A549 treated with RU486 at 1 μM for 4 hours (cell line): ENCODE data around the gene RPH3AL. TPM values are rescaled to one million over a fixed set of nuclear protein-coding genes. Genes with fewer than 3 reads are reported as not detected.

Experiments
- total RNA-seq: library from RNA; stranded (reverse); fragments of 200-300 nt; extraction: Qiagen RNA extraction; gene quantifications from 5 replicates; pipeline ENCODE4 v1.2.3, GENCODE V29; 2022; ENCODE audit warnings: low read depth

The RPH3AL gene, protein sequence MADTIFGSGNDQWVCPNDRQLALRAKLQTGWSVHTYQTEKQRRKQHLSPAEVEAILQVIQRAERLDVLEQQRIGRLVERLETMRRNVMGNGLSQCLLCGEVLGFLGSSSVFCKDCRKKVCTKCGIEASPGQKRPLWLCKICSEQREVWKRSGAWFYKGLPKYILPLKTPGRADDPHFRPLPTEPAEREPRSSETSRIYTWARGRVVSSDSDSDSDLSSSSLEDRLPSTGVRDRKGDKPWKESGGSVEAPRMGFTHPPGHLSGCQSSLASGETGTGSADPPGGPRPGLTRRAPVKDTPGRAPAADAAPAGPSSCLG
- 19.2 to 28.6 TPM (median 23.1 TPM) in 5 replicates for total RNA-seq

DNA sequence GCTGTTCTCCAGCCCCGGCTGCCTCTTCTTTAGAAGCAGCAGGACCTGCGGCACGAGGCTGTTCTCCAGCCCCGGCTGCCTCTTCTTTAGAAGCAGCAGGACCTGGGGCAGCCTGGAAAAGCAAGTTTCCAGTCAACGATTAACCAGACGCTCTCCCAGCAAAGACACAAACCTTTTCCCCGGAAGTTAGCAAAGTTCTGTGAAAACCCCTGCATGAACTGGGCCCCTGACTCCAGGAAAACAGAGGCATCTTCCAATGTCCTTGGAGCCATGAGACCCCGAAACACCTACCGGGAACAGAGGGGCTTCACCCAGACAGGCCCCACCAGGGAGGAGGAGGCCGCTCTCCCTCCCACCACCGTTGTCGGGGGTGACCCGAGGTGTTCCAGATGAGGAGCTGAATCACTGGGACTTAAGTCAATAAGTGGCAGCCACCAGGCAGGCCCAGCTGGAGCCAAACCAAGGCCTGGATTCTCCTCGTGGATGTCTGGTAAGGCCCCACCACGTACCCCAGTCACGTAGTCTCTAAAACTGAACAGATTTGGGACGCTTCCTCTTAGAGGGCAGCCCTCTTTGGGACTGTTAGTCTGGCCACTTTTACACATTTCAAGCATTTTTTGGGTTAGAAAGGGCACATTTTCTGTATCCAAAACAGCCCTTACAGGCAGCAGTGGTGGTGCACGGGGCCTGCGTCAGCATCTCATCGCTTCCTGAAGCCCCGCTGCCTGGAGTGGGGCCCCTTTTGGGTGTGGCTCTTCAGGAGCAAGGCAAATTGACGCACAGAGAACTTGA is at the start of gene RPH3AL:
RPH3AL (minus strand) TSS at position 387 of the 792 bp plus-strand sequence. CDS start 25,264 bp downstream, outside the sequence.

DNA sequence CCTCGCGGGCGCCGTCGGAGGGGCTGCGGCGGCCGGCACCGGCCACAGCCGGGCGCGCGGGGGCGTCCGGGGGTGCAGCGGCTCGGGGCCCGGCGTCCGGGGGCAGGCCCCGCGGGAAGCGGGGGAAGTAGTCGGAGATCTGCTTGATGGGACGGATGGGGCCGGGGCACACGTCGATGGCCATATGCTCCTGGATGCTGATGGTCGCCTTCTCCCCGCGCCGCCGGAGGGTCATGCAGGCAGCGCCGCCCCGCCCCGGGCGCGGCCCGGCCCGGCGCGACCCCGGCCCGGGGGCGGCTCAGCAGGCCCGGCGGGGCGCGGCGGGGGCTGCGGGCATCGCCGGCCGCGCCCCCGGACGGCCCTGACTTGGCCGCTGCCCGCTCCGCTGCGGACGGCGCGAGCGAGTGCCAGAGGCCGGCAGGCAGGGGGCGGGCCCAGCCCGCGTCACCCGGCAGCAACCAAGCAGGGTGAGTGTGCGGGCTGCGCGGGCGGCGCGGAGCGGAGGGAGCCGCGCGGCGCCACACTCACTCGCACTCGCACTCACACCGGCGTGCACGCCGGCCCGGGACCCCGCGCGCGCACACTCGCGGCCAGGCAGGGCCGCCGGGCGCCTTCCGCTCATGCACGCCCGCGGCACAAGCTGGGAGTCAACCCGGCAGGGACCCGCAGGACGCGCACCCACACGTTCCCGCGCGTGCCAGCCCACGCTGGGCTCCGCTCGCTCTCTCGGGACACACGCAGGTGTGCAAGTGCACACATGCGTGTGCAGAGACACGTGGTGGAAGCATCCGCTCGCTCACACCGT is 171.2 kb downstream of the RPH3AL start, which contains the start of gene DOC2B:
DOC2B (minus strand) TSS at position 406 of the 805 bp plus-strand sequence; CDS start at position 235, 171 bp downstream.

Other genes with a start within 250 kb of the RPH3AL start
- not detected in 5 replicates for gene SCGB1C2, start 215.2 kb downstream of the RPH3AL start, total RNA-seq
- gene DOC2B, start 171.2 kb downstream of the RPH3AL start, total RNA-seq = 0.76 to 1.1 TPM (median 0.82 TPM) in 5 replicates
- 24.1 to 33.0 TPM (median 30.6 TPM) in 5 replicates for gene RFLNB, start 93.1 kb upstream of the RPH3AL start, total RNA-seq